ENCODE measurements around the gene CRYBG2.
"Not testable (repeated sequence)": the region's sequence is repeated elsewhere in the genome, so short reads cannot be mapped to it uniquely, and the experiment has no call there.

Gene CRYBG2

GRCh38 chr1:26321315-26322041, 32.5 kb downstream of the CRYBG2 start:
- DNase-seq (ENCODE audit: low read depth), result peak; percentile 67

- no peak for DNase-seq (ENCODE audit: low read depth)
Measured at GRCh38 chr1:26320896-26321295, 33.0 kb downstream of the CRYBG2 start.

GRCh38 chr1:26318338-26319064, 35.4 kb downstream of the CRYBG2 start:
- DNase-seq (ENCODE audit: low read depth), result no peak

GRCh38 chr1:26317612-26318337, 36.2 kb downstream of the CRYBG2 start, which contains the start of gene CD52:
TSS of gene CD52 (plus strand) at chr1:26317958. CDS start at chr1:26318018, 60 bp downstream.
- no peak for DNase-seq (ENCODE audit: low read depth)

- no peak for DNase-seq (ENCODE audit: low read depth)
Measured at GRCh38 chr1:26317146-26317545, 36.8 kb downstream of the CRYBG2 start.

GRCh38 chr1:26315874-26316850, 37.8 kb downstream of the CRYBG2 start:
- DNase-seq (ENCODE audit: low read depth), result no peak

GRCh38 chr1:26314501-26314900, 39.4 kb downstream of the CRYBG2 start:
- DNase-seq (ENCODE audit: low read depth), result no peak

- DNase-seq (ENCODE audit: low read depth), result not testable (repeated sequence)
Measured at GRCh38 chr1:26307966-26308899, 45.7 kb downstream of the CRYBG2 start.

- no peak for DNase-seq (ENCODE audit: low read depth)
Measured at GRCh38 chr1:26307363-26307781, 46.6 kb downstream of the CRYBG2 start.

- peak; percentile 95 for DNase-seq (ENCODE audit: low read depth)
Measured at GRCh38 chr1:26306290-26307229, 47.4 kb downstream of the CRYBG2 start, which contains the start of gene UBXN11. TSS of gene UBXN11 (minus strand) at chr1:26306636. CDS start at chr1:26302883, 3,753 bp downstream.

- no peak for DNase-seq (ENCODE audit: low read depth)
Measured at GRCh38 chr1:26305667-26306289, 48.2 kb downstream of the CRYBG2 start.

- DNase-seq (ENCODE audit: low read depth), result peak; percentile 89
Measured at GRCh38 chr1:26302733-26303405, 51.1 kb downstream of the CRYBG2 start.

GRCh38 chr1:26300578-26301275, 53.2 kb downstream of the CRYBG2 start:
- no peak for DNase-seq (ENCODE audit: low read depth)

GRCh38 chr1:26297791-26298124, 56.2 kb downstream of the CRYBG2 start:
- no peak for DNase-seq (ENCODE audit: low read depth)

GRCh38 chr1:26297057-26297790, 56.7 kb downstream of the CRYBG2 start:
- no peak for DNase-seq (ENCODE audit: low read depth)

- DNase-seq (ENCODE audit: low read depth), result no peak
Measured at GRCh38 chr1:26296340-26297056, 57.4 kb downstream of the CRYBG2 start.

All from amniotic epithelial cell (primary cell).